ENCODE measurements around the gene GALNT13. TPM values are rescaled to one million over a fixed set of nuclear protein-coding genes. Genes with fewer than 3 reads are reported as not detected.

GALNT13 gene
- total and polyA plus RNA-seq, 2 donors from 2014 or later: 0.57 TPM; not detected in 1

- no peak overlapping the region for H3K9ac ChIP-seq (ENCODE audit: low read length in 3 of 3)
- H3K36me3 ChIP-seq (ENCODE audit: control insufficient read depth in 2 of 3, insufficient read depth in 3 of 3, low read length in 3 of 3): no peaks in the 10 kb centered on the region
- H3K9me3 ChIP-seq (ENCODE audit: control insufficient read depth in 2 of 3, insufficient read depth in 1 of 3, low read length in 3 of 3): no peaks in the 10 kb centered on the region
- intact Hi-C loops (cut with DNase I): no loop called here
- H3K27ac ChIP-seq (ENCODE audit: low read depth in 2 of 2, low read length in 2 of 2): no peak overlapping the region
- no peak for TF ChIP-seq CTCF (IDR thresholded peaks at IDR 0.05; ENCODE audit: borderline replicate concordance, extremely low read depth, insufficient read depth)
- FAIRE-seq (no peak), DNase-seq (no peak)
- no peak overlapping the region for H3K4me3 ChIP-seq (ENCODE audit: low read length in 3 of 3)
- no peaks in the 10 kb centered on the region for H3K27me3 ChIP-seq (ENCODE audit: control insufficient read depth, insufficient read depth, low read length)
- no peaks in the 10 kb centered on the region for H3K4me1 ChIP-seq (ENCODE audit: control insufficient read depth in 2 of 3, insufficient read depth in 2 of 3, low read depth in 1 of 3, low read length in 3 of 3)
These were observed 286.4 kb downstream of the GALNT13 start for GRCh38 chr2:154158101-154158500.

GRCh38 chr2:154161286-154161685 is 289.6 kb downstream of the GALNT13 start:
- Histone ChIP-seq H3K36me3 (ENCODE audit: control insufficient read depth in 2 of 3, insufficient read depth in 3 of 3, low read length in 3 of 3) (no peaks in the 10 kb centered on the region), H3K27ac (ENCODE audit: low read depth in 2 of 2, low read length in 2 of 2) (no peak overlapping the region), H3K9ac (ENCODE audit: low read length in 3 of 3) (no peak overlapping the region), H3K27me3 (ENCODE audit: control insufficient read depth, insufficient read depth, low read length) (no peaks in the 10 kb centered on the region), H3K4me1 (ENCODE audit: control insufficient read depth in 2 of 3, insufficient read depth in 2 of 3, low read depth in 1 of 3, low read length in 3 of 3) (no peaks in the 10 kb centered on the region), H3K9me3 (ENCODE audit: control insufficient read depth in 2 of 3, insufficient read depth in 1 of 3, low read length in 3 of 3) (no peaks in the 10 kb centered on the region), H3K4me3 (ENCODE audit: low read length in 3 of 3) (no peak overlapping the region)
- intact Hi-C loops (cut with DNase I): no loop called here
- no peak for TF ChIP-seq CTCF (IDR thresholded peaks at IDR 0.05; ENCODE audit: borderline replicate concordance, extremely low read depth, insufficient read depth)
- no peak for DNase-seq
- no peak for FAIRE-seq

GRCh38 chr2:154170400-154170799 is 298.7 kb downstream of the GALNT13 start:
- no peak overlapping the region for H3K4me3 ChIP-seq (ENCODE audit: low read length in 3 of 3)
- no peak overlapping the region for H3K27ac ChIP-seq (ENCODE audit: low read depth in 2 of 2, low read length in 2 of 2)
- DNase-seq (no peak), FAIRE-seq (no peak)
- intact Hi-C loops (cut with DNase I): no loop called here
- no peaks in the 10 kb centered on the region for H3K27me3 ChIP-seq (ENCODE audit: control insufficient read depth, insufficient read depth, low read length)
- TF ChIP-seq CTCF (IDR thresholded peaks at IDR 0.05; ENCODE audit: borderline replicate concordance, extremely low read depth, insufficient read depth): no peak
- H3K36me3 ChIP-seq (ENCODE audit: control insufficient read depth in 2 of 3, insufficient read depth in 3 of 3, low read length in 3 of 3): no peaks in the 10 kb centered on the region
- H3K9me3 ChIP-seq (ENCODE audit: control insufficient read depth in 2 of 3, insufficient read depth in 1 of 3, low read length in 3 of 3): no peaks in the 10 kb centered on the region
- H3K4me1 ChIP-seq (ENCODE audit: control insufficient read depth in 2 of 3, insufficient read depth in 2 of 3, low read depth in 1 of 3, low read length in 3 of 3): no peaks in the 10 kb centered on the region
- H3K9ac ChIP-seq (ENCODE audit: low read length in 3 of 3): no peak overlapping the region

GRCh38 chr2:154173164-154173563 is 301.4 kb downstream of the GALNT13 start:
- H3K27ac ChIP-seq (ENCODE audit: low read depth in 2 of 2, low read length in 2 of 2): no peak overlapping the region
- DNase-seq (no peak), FAIRE-seq (peak; percentile 79)
- no peak for TF ChIP-seq CTCF (IDR thresholded peaks at IDR 0.05; ENCODE audit: borderline replicate concordance, extremely low read depth, insufficient read depth)
- no peaks in the 10 kb centered on the region for H3K36me3 ChIP-seq (ENCODE audit: control insufficient read depth in 2 of 3, insufficient read depth in 3 of 3, low read length in 3 of 3)
- no peaks in the 10 kb centered on the region for H3K4me1 ChIP-seq (ENCODE audit: control insufficient read depth in 2 of 3, insufficient read depth in 2 of 3, low read depth in 1 of 3, low read length in 3 of 3)
- intact Hi-C loops (cut with DNase I): no loop called here
- no peaks in the 10 kb centered on the region for H3K9me3 ChIP-seq (ENCODE audit: control insufficient read depth in 2 of 3, insufficient read depth in 1 of 3, low read length in 3 of 3)
- no peak overlapping the region for H3K4me3 ChIP-seq (ENCODE audit: low read length in 3 of 3)
- no peak overlapping the region for H3K9ac ChIP-seq (ENCODE audit: low read length in 3 of 3)
- H3K27me3 ChIP-seq (ENCODE audit: control insufficient read depth, insufficient read depth, low read length): no peaks in the 10 kb centered on the region
